Measurements from ENCODE around the gene PPIL3.
"Not testable (repeated sequence)": the region's sequence is repeated elsewhere in the genome, so short reads cannot be mapped to it uniquely, and the experiment has no call there.

The PPIL3 gene

DNA sequence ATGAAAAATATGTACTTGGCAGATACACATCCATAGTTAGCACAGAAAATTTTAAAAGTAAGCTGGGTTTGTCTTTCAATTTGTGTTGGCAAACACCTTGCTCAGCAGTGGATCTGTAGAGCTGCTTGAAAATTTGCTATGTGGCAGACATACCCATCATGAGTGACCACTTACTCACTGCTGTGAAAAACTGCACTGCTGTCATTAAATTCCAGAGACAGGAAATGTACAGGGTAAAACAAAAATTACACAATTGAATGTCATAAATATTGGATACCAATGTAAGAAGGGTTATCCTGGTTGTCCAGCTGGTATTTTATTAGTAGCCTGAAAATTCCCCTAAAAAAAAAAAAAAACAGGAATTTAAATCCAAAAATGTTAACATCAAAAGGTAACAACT is 24.8 kb upstream of the PPIL3 start:
- no peak for DNase-seq (ENCODE audit: extremely low spot score)
- ChIA-PET CTCF (no interaction called here), POLR2A (no interaction called here)
- TF ChIP-seq ELF4 (IDR thresholded peaks at IDR 0.05), result no peak
- no peak for TF ChIP-seq SUZ12 (IDR thresholded peaks at IDR 0.05)
- no peak for TF ChIP-seq CTBP1 (IDR thresholded peaks at IDR 0.05; ENCODE audit: borderline replicate concordance)
- no peak for TF ChIP-seq FOXA1 (IDR thresholded peaks at IDR 0.05)
- TF ChIP-seq HDGF (IDR thresholded peaks at IDR 0.05; ENCODE audit: borderline replicate concordance), result no peak
- TF ChIP-seq LEF1 (IDR thresholded peaks at IDR 0.05; ENCODE audit: borderline replicate concordance), result no peak
- TF ChIP-seq FOXM1 (IDR thresholded peaks at IDR 0.05; ENCODE audit: borderline replicate concordance), result no peak
- TF ChIP-seq BHLHE40 (IDR thresholded peaks at IDR 0.05; ENCODE audit: borderline replicate concordance), result no peak

DNA sequence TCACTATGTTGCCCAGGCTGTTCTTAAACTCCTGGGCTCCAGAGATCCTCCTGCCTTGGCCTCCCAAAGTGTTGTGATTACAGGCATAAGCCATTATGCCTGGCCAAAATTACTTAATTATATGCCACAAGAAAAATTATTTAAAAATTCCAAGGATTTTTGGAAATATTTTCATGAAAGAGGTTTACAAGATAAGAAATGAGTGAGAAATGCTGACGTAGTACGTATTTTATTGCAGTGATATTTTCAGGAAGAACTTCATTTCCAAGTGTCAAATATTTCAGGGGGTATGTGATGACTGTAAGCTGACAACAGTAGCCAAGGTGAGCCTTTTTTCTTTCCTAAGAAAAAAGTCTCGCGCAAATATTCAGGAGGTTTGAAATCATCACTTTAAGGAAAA is 21.1 kb upstream of the PPIL3 start:
- CTCF ChIA-PET, result no interaction called here
- DNase-seq (ENCODE audit: extremely low spot score), result no peak
- POLR2A ChIA-PET, result interaction anchor here (0.7 kb wide), 1 partner anchor 159 kb away, joined by 3 read pairs; no protein-coding TSS in a partner anchor
- TF ChIP-seq BHLHE40 (IDR thresholded peaks at IDR 0.05; ENCODE audit: borderline replicate concordance) (no peak), TARDBP (IDR thresholded peaks at IDR 0.05) (no peak), ZNF384 (IDR thresholded peaks at IDR 0.05) (no peak), PKNOX1 (IDR thresholded peaks at IDR 0.05) (no peak), LEF1 (IDR thresholded peaks at IDR 0.05; ENCODE audit: borderline replicate concordance) (no peak), L3MBTL2 (conservative IDR thresholded peaks at IDR 0.05) (no peak), SP1 (IDR thresholded peaks at IDR 0.05) (no peak)

GRCh38 chr2:200905618-200906296 is 16.9 kb upstream of the PPIL3 start:
- ChIA-PET POLR2A (interaction anchor here (1.2 to 2.8 kb wide), 2 partner anchors 16 to 42 kb away, joined by 4 to 13 read pairs; partner anchors contain the start of genes CLK1, NIF3L1 and PPIL3), CTCF (interaction anchor here (0.7 to 2.9 kb wide), 5 partner anchors 9 to 272 kb away, joined by 3 to 22 read pairs (median 6); no protein-coding TSS in a partner anchor)
- no peak for TF ChIP-seq PKNOX1 (IDR thresholded peaks at IDR 0.05)
- no peak for TF ChIP-seq LEF1 (IDR thresholded peaks at IDR 0.05; ENCODE audit: borderline replicate concordance)
- no peak for TF ChIP-seq ELF4 (IDR thresholded peaks at IDR 0.05)
- TF ChIP-seq FOXK2 (IDR thresholded peaks at IDR 0.05), result no peak
- no peak for TF ChIP-seq ARNT (IDR thresholded peaks at IDR 0.05)
- no peak for TF ChIP-seq NFRKB (IDR thresholded peaks at IDR 0.05)
- TF ChIP-seq BHLHE40 (IDR thresholded peaks at IDR 0.05; ENCODE audit: borderline replicate concordance), result no peak
- no peak for TF ChIP-seq SUZ12 (IDR thresholded peaks at IDR 0.05)
- TF ChIP-seq SP1 (IDR thresholded peaks at IDR 0.05), result no peak
- TF ChIP-seq FOXA1 (IDR thresholded peaks at IDR 0.05), result no peak
- TF ChIP-seq HDGF (IDR thresholded peaks at IDR 0.05; ENCODE audit: borderline replicate concordance), result no peak
- no peak for TF ChIP-seq L3MBTL2 (conservative IDR thresholded peaks at IDR 0.05)
- peak; percentile 62 for DNase-seq (ENCODE audit: extremely low spot score)

DNA sequence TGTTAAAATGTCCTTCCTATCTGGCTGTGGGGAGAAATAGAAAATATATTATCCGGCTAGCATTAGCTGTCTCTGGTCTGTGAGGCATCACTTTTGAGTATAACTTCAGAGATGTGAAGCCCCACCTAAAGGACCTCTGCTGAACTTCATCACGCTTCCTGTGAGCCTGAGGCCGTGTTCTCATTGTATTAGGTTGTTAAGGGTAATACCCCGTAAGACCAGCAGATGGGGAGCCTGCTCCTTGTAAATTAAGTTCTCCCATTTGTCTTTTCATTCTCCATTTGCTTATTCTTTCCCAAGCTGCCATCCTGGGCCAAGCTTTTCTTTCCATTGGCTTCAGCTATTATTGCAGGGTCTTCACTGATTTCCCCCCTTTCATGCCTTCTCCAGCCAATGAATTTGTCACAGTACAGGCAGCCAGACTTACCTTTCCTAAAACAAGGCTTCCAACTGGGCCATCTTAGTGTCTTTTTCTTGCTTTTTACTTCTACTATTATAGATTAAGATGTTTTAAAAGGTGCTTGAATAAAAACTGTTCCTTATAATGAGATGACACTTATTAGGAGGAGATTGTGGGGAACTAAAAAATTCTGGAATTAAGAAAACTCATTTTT is 12.7 kb upstream of the PPIL3 start:
- peak; percentile 81 for DNase-seq (ENCODE audit: extremely low spot score)
- ChIA-PET CTCF (interaction anchor here (0.5 to 1.2 kb wide), 3 partner anchors 256 to 1506 kb away, joined by 3 to 5 read pairs (median 3); no protein-coding TSS in a partner anchor), POLR2A (interaction anchor here (1.4 kb wide), 1 partner anchor 12 kb away, joined by 9 read pairs; the partner anchor contains the start of genes NIF3L1 and PPIL3)
- no peak for TF ChIP-seq FOXM1 (IDR thresholded peaks at IDR 0.05; ENCODE audit: borderline replicate concordance)
- no peak for TF ChIP-seq ELF4 (IDR thresholded peaks at IDR 0.05)
- no peak for TF ChIP-seq BHLHE40 (IDR thresholded peaks at IDR 0.05; ENCODE audit: borderline replicate concordance)
- TF ChIP-seq NFRKB (IDR thresholded peaks at IDR 0.05), result no peak
- no peak for TF ChIP-seq CTBP1 (IDR thresholded peaks at IDR 0.05; ENCODE audit: borderline replicate concordance)
- TF ChIP-seq SUZ12 (IDR thresholded peaks at IDR 0.05), result no peak
- no peak for TF ChIP-seq HDGF (IDR thresholded peaks at IDR 0.05; ENCODE audit: borderline replicate concordance)
- TF ChIP-seq SP1 (IDR thresholded peaks at IDR 0.05), result no peak
- no peak for TF ChIP-seq ARNT (IDR thresholded peaks at IDR 0.05)
- no peak for TF ChIP-seq FOXK2 (IDR thresholded peaks at IDR 0.05)
- TF ChIP-seq PKNOX1 (IDR thresholded peaks at IDR 0.05), result no peak
- no peak for TF ChIP-seq L3MBTL2 (conservative IDR thresholded peaks at IDR 0.05)
- TF ChIP-seq ZNF384 (IDR thresholded peaks at IDR 0.05), result no peak

DNA sequence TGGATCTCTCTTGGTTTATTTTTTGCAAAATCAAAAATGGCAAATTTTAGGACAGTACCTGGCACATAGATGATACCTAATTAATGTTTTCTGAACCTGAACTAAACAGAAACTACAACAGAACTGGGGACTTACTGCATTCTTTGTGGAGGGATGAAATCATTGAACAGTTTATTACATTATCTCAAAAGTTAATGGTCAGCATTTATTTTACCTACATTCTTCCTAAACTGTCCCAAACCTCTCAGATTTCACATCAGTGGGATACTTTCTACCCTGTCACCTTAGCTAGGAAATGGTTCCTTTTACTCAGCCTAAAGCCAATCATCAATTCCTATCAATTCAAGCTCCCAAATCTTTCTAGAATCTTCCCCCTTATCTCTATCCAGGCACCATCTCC is 10.6 kb upstream of the PPIL3 start:
- ChIA-PET POLR2A (no interaction called here), CTCF (no interaction called here)
- DNase-seq (ENCODE audit: extremely low spot score), result no peak
- no peak for TF ChIP-seq ZNF384 (IDR thresholded peaks at IDR 0.05)
- TF ChIP-seq NFRKB (IDR thresholded peaks at IDR 0.05), result no peak
- TF ChIP-seq L3MBTL2 (conservative IDR thresholded peaks at IDR 0.05), result no peak
- no peak for TF ChIP-seq LEF1 (IDR thresholded peaks at IDR 0.05; ENCODE audit: borderline replicate concordance)
- TF ChIP-seq HDGF (IDR thresholded peaks at IDR 0.05; ENCODE audit: borderline replicate concordance), result no peak
- TF ChIP-seq FOXA1 (IDR thresholded peaks at IDR 0.05), result no peak
- no peak for TF ChIP-seq PKNOX1 (IDR thresholded peaks at IDR 0.05)
- no peak for TF ChIP-seq SUZ12 (IDR thresholded peaks at IDR 0.05)
- no peak for TF ChIP-seq FOXM1 (IDR thresholded peaks at IDR 0.05; ENCODE audit: borderline replicate concordance)
- no peak for TF ChIP-seq BHLHE40 (IDR thresholded peaks at IDR 0.05; ENCODE audit: borderline replicate concordance)
- no peak for TF ChIP-seq TARDBP (IDR thresholded peaks at IDR 0.05)

GRCh38 chr2:200881715-200882249 is 7.1 kb downstream of the PPIL3 start:
- POLR2A ChIA-PET, result interaction anchor here (1.8 kb wide), 1 partner anchor 17 kb away, joined by 6 read pairs; the partner anchor contains the start of gene CLK1
- CTCF ChIA-PET; DNase-seq (ENCODE audit: extremely low spot score): not testable (repeated sequence)
